GM12864 (cell line): ENCODE data around the gene TSEN2.
"Not testable (repeated sequence)": the region's sequence is repeated elsewhere in the genome, so short reads cannot be mapped to it uniquely, and the experiment has no call there.

Source experiments
- DNase-seq: peaks from one replicate; pipeline ENCODE4 v3.0.0-alpha.2; 2011; ENCODE audit warnings: low read depth
- H3K4me3 ChIP-seq: 2 replicates; pipeline ENCODE4 v1.5.1; 2011; ENCODE audit warnings: mild to moderate bottlenecking, low read depth, low read length, control low read depth
- CTCF ChIP-seq: IDR thresholded peaks from 2 replicates; pipeline ENCODE4 v1.5.1; 2011; ENCODE audit warnings: low read depth, mild to moderate bottlenecking, moderate library complexity, low read length, control low read depth, inconsistent platforms; ENCODE audit errors: missing control alignments

Gene TSEN2

GRCh38 chr3:12522721-12523120 is 38.4 kb downstream of the TSEN2 start:
- no peak for TF ChIP-seq CTCF
- DNase-seq = no peak
- H3K4me3 ChIP-seq = no peak overlapping the region

- no peak for TF ChIP-seq CTCF
- DNase-seq = no peak
- H3K4me3 ChIP-seq = no peak overlapping the region
Measured at GRCh38 chr3:12527757-12528143, 43.5 kb downstream of the TSEN2 start.

GRCh38 chr3:12532182-12532581 is 47.9 kb downstream of the TSEN2 start:
- TF ChIP-seq CTCF = no peak
- no peak overlapping the region for H3K4me3 ChIP-seq
- DNase-seq = no peak

- no peak overlapping the region for H3K4me3 ChIP-seq
- TF ChIP-seq CTCF = no peak
- no peak for DNase-seq
Measured at GRCh38 chr3:12536423-12536822, 52.1 kb downstream of the TSEN2 start.

- DNase-seq = no peak
Measured at GRCh38 chr3:12541625-12542024, 57.3 kb downstream of the TSEN2 start.

GRCh38 chr3:12543497-12543896 is 59.2 kb downstream of the TSEN2 start:
- not testable (repeated sequence) for DNase-seq, H3K4me3 ChIP-seq

More at GRCh38 chr3:12541625-12542024, 57.3 kb downstream of the TSEN2 start:
- H3K4me3 ChIP-seq = no peak overlapping the region
- no peak for TF ChIP-seq CTCF

GRCh38 chr3:12544652-12545472 is 60.6 kb downstream of the TSEN2 start:
- no peak for DNase-seq
- no peak for TF ChIP-seq CTCF
- H3K4me3 ChIP-seq = no peak overlapping the region

- no peak for DNase-seq
- no peak for TF ChIP-seq CTCF
- H3K4me3 ChIP-seq = no peak within 1 kb of the TSS
Measured at GRCh38 chr3:12545473-12545791, 61.2 kb downstream of the TSEN2 start, which contains the start of gene MKRN2OS. Gene MKRN2OS, minus strand, starts transcription at chr3:12545499. Its CDS starts 35 bp downstream, at chr3:12545464.
